BE2C (cell line): Measurements from ENCODE around the gene EFNB2.

Source experiments
- DNase-seq: peaks from one replicate; pipeline ENCODE4 v3.0.0-alpha.2; 2020
- H3K27me3 ChIP-seq: fragments of 250-450 bp; sonication (Bioruptor Pico); 2 replicates; pipeline ENCODE4 v1.5.1; 2020; ENCODE audit warnings: mild to moderate bottlenecking
- H3K36me3 ChIP-seq: fragments of 250-450 bp; sonication (Bioruptor Pico); 2 replicates; pipeline ENCODE4 v1.5.1; 2020; ENCODE audit warnings: mild to moderate bottlenecking
- H3K4me1 ChIP-seq: fragments of 250-450 bp; sonication (Bioruptor Pico); 2 replicates; pipeline ENCODE4 v1.5.1; 2020
- H3K4me3 ChIP-seq: 2 replicates; pipeline ENCODE4 v1.5.1; 2011; ENCODE audit warnings: low read depth, low read length
- H3K9me3 ChIP-seq: fragments of 250-450 bp; sonication (Bioruptor Pico); 2 replicates; pipeline ENCODE4 v1.5.1; 2020
- CTCF ChIP-seq: IDR thresholded peaks from 2 replicates; pipeline ENCODE4 v1.5.1; 2012; ENCODE audit warnings: mild to moderate bottlenecking, low read depth, low read length

EFNB2 gene

GRCh38 chr13:106520251-106521054, 15.0 kb downstream of the EFNB2 start:
- Histone ChIP-seq H3K36me3 (no peaks in the 10 kb centered on the region; the same call in 1 of the 2 replicates), H3K4me1 (peaks cover 32% of the 10 kb centered on the region), H3K4me3 (no peak overlapping the region), H3K9me3 (0 out of 2 replicates have a peak, but pooled peaks cover 2% of the 10 kb centered on the region), H3K27me3 (no peaks in the 10 kb centered on the region)
- DNase-seq = no peak
- peak; percentile 54 for TF ChIP-seq CTCF

DNA sequence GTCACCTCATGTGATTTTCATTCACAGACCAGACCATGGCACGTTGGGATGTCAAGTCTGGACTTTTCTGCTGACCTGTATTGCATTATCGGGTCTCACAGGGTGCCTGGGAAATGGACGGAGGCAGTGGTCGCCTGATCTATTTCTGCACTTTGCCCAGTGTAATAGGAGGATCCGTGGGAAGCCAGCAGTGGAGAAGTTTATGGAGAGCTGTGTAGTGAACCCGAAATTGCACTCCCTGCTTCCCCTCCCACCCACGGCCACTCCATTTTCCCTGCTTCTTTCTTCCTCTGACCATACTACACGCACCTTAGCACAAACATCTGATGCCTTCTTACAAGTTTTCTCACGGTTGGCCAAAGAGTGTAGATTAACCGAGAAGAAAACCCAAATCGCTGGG, 16.9 kb downstream of the EFNB2 start:
- H3K36me3 ChIP-seq = no peaks in the 10 kb centered on the region; the same call in 1 of the 2 replicates
- H3K27me3 ChIP-seq = no peaks in the 10 kb centered on the region
- TF ChIP-seq CTCF = no peak
- H3K4me3 ChIP-seq = no peak overlapping the region
- 0 out of 2 replicates have a peak, but pooled peaks cover 2% of the 10 kb centered on the region for H3K9me3 ChIP-seq
- no peak for DNase-seq
- H3K4me1 ChIP-seq = peaks cover 32% of the 10 kb centered on the region

GRCh38 chr13:106517109-106517847, 18.2 kb downstream of the EFNB2 start:
- Histone ChIP-seq H3K36me3 (peaks cover 3% of the 10 kb centered on the region; the same call in 1 of the 2 replicates), H3K9me3 (0 out of 2 replicates have a peak, but pooled peaks cover 2% of the 10 kb centered on the region), H3K4me3 (no peak overlapping the region), H3K4me1 (peaks cover 27% of the 10 kb centered on the region), H3K27me3 (no peaks in the 10 kb centered on the region)
- no peak for DNase-seq
- no peak for TF ChIP-seq CTCF

DNA sequence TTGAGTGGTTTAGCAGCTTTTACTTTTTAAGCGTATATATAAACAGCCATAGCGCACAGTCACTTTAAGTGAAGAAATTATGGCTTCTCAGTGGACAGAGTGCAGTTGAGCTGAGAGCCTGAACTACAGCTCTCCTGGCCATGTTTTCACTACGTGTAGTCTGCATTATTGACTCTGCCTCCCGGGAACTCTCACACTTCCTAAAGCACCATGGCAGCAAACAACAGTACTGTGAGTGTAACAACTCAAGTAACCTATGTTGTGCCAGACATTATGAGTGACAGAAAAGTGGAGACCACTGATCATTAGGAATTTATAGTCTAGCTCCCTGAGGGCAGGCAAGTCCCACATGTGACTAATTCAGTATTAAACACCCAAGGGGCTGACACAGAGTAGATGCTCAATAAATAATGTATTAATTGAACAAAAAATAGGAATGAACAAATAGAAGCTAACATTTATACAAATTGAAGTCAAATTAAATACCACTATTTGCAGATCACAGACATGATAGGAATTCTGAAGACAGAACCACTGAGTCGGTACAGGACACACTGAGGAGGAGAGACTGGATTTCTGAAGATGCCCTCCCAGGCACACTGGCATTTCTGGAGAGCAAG, 19.7 kb downstream of the EFNB2 start:
- DNase-seq = no peak
- Histone ChIP-seq H3K27me3 (no peaks in the 10 kb centered on the region), H3K9me3 (0 out of 2 replicates have a peak, but pooled peaks cover 2% of the 10 kb centered on the region), H3K4me3 (no peak overlapping the region), H3K4me1 (peaks cover 18% of the 10 kb centered on the region; the same call in 1 of the 2 replicates), H3K36me3 (peaks cover 12% of the 10 kb centered on the region)
- TF ChIP-seq CTCF = no peak

DNA sequence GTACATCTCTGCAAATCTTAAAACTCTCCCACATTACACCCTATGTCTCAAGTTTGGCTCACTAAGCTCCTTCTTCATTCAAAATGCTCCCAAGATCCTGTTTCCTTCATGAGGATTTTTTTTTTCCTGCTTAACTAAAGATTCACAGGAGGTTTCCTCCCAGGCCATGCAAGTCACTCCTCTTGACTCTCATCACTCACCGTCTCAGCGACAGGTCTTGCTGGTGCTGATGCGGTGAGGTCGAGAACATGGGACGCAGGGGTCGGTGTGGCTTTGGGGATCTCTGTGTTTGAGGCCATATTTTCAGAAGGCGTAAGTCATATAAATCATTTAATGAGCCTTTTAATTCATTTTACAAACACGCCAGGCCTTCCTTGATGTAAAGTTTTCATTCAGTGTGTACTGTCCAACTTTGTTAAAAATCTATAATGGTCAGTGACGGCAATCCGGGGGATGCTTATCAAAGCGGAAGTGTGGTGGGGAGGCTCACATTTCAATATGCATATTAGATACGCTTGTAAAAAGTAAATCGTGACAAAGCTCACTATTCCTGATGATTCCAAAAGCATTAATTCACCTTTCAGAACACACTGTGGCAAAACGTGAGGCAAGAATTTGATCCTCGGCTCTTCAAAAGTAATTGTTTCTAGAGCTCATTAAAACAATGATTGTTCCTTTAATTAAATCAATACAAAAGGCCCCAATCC, 20.4 kb downstream of the EFNB2 start:
- TF ChIP-seq CTCF = no peak

More for the DNA sequence above, 20.4 kb downstream of the EFNB2 start:
- H3K36me3 ChIP-seq = peaks cover 18% of the 10 kb centered on the region
- DNase-seq = no peak
- peaks cover 14% of the 10 kb centered on the region; the same call in 1 of the 2 replicates for H3K4me1 ChIP-seq
- no peaks in the 10 kb centered on the region for H3K27me3 ChIP-seq
- H3K9me3 ChIP-seq = 0 out of 2 replicates have a peak, but pooled peaks cover 2% of the 10 kb centered on the region
- no peak overlapping the region for H3K4me3 ChIP-seq
